SK-N-SH (cell line): ENCODE data around the gene HYAL1. TPM values are rescaled to one million over a fixed set of nuclear protein-coding genes. Genes with fewer than 3 reads are reported as not detected.

Experiments used
- CTCF ChIA-PET: fragments of 300-600, 350-600 bp; formaldehyde crosslinking; extraction: SDS; loops from one replicate; lab custom pipeline; 2021; lab: Yijun Ruan, JAX
- POLR2A ChIA-PET: fragments of 350-600 bp; sonication (Branson Sonifier 250); formaldehyde crosslinking; extraction: SDS; loops from one replicate; lab custom pipeline; 2020; ENCODE audit warnings: antibody characterized with exemption, inconsistent platforms; lab: Yijun Ruan, JAX
- DNase-seq: peaks from one replicate; pipeline ENCODE4 v3.0.0; 2012
- H2AFZ ChIP-seq: fragments of 200-600 bp; sonication (generic); 2 replicates; pipeline ENCODE4 v1.8.1; 2016; ENCODE audit warnings: antibody characterized with exemption, mild to moderate bottlenecking, low read depth
- H3F3A ChIP-seq: fragments of 200-600 bp; sonication (generic); replicated peaks from 2 replicates; pipeline ENCODE3; 2016; ENCODE audit warnings: antibody characterized with exemption, mild to moderate bottlenecking; ENCODE audit not compliant: insufficient read depth
- H3K27ac ChIP-seq, 2 experiments: fragments of 200-500 bp in 1 of 2; fragments of 200-600 bp in 1 of 2; sonication (Bioruptor generic) in 1 of 2; sonication (generic), shearing (Covaris generic) in 1 of 2; 2 replicates each; pipeline versions ENCODE4 v1.5.1 to v1.6.1; 2014 to 2016; ENCODE audit warnings: low read depth in 2 of 2, inconsistent platforms in 1 of 2, low read length in 1 of 2, mild to moderate bottlenecking in 1 of 2, mixed read lengths in 1 of 2
- H3K27me3 ChIP-seq: fragments of 200-600 bp; sonication (generic), shearing (Covaris generic); 2 replicates; pipeline ENCODE4 v1.6.1; 2016; ENCODE audit warnings: mixed run types; ENCODE audit not compliant: insufficient read depth
- H3K36me3 ChIP-seq, 2 experiments: fragments of 200-500 bp in 1 of 2; fragments of 200-600 bp in 1 of 2; sonication (Bioruptor generic) in 1 of 2; sonication (generic) in 1 of 2; replicated peaks in 1 of 2; 2 replicates each; pipeline versions ENCODE3 to v1.5.1; 2014 to 2016; ENCODE audit warnings: low read length in 1 of 2, mild to moderate bottlenecking in 1 of 2; ENCODE audit not compliant: insufficient read depth in 2 of 2, control insufficient read depth in 1 of 2
- H3K4me1 ChIP-seq, 2 experiments: fragments of 200-500 bp in 1 of 2; fragments of 200-600 bp in 1 of 2; sonication (Bioruptor generic) in 1 of 2; sonication (generic), shearing (Covaris generic) in 1 of 2; 2 replicates each; pipeline versions ENCODE4 v1.5.1 to v1.6.1; 2014 to 2016; ENCODE audit warnings: low read depth in 1 of 2, low read length in 1 of 2, mixed run types in 1 of 2; ENCODE audit not compliant: insufficient read depth in 2 of 2, control insufficient read depth in 1 of 2
- H3K4me2 ChIP-seq: fragments of 200-600 bp; sonication (generic), shearing (Covaris generic); 2 replicates; pipeline ENCODE4 v1.6.1; 2017; ENCODE audit warnings: mixed run types
- H3K4me3 ChIP-seq, 2 experiments: fragments of 200-500 bp in 1 of 2; fragments of 200-600 bp in 1 of 2; sonication (Bioruptor generic) in 1 of 2; sonication (generic), shearing (Covaris generic) in 1 of 2; 2 replicates each; pipeline versions ENCODE4 v1.5.1 to v1.8.1; 2014 to 2016; ENCODE audit warnings: low read depth in 2 of 2, inconsistent platforms in 1 of 2, low read length in 1 of 2, mild to moderate bottlenecking in 1 of 2, mixed read lengths in 1 of 2, moderate library complexity in 1 of 2
- H3K79me2 ChIP-seq: fragments of 200-600 bp; sonication (generic); 2 replicates; pipeline ENCODE4 v1.8.1; 2017; ENCODE audit warnings: mild to moderate bottlenecking; ENCODE audit not compliant: insufficient read depth
- H3K9ac ChIP-seq: fragments of 200-600 bp; sonication (generic); 2 replicates; pipeline ENCODE4 v1.6.1; 2017; ENCODE audit warnings: mixed run types
- H3K9me2 ChIP-seq: fragments of 200-600 bp; sonication (generic); 2 replicates; pipeline ENCODE4 v1.6.1; 2017; ENCODE audit warnings: mixed run types
- H3K9me3 ChIP-seq: fragments of 200-600 bp; sonication (generic); 2 replicates; pipeline ENCODE4 v1.6.1; 2017; ENCODE audit warnings: mixed run types, mild to moderate bottlenecking, moderate library complexity
- H4K20me1 ChIP-seq: fragments of 200-600 bp; sonication (generic); 2 replicates; pipeline ENCODE4 v1.6.1; 2017; ENCODE audit warnings: mild to moderate bottlenecking, mixed run types; ENCODE audit not compliant: insufficient read depth
- EZH2phosphoT487 ChIP-seq: fragments of 200-600 bp; sonication (generic); IDR thresholded peaks from 2 replicates; pipeline ENCODE4 v1.6.1; 2017; ENCODE audit warnings: low read depth, mixed run types, mild to moderate bottlenecking, antibody characterized with exemption, moderate library complexity, borderline replicate concordance
- GABPA ChIP-seq: IDR thresholded peaks from 2 replicates; pipeline ENCODE4 v1.4.0; 2012; ENCODE audit warnings: low read depth, mild to moderate bottlenecking
- GATA2 ChIP-seq: sonication (generic); formaldehyde crosslinking; IDR thresholded peaks from 2 replicates; pipeline ENCODE4 v1.5.0; 2020; ENCODE audit warnings: mild to moderate bottlenecking, missing genetic modification reagents
- IRF3 ChIP-seq: fragments of 150-350 bp; IDR thresholded peaks from 2 replicates; pipeline ENCODE4 v1.6.1; 2016; ENCODE audit warnings: mild to moderate bottlenecking, low read depth, low read length
- JUND ChIP-seq: IDR thresholded peaks from 2 replicates; pipeline ENCODE4 v1.4.0; 2012
- MXI1 ChIP-seq: IDR thresholded peaks from 2 replicates; pipeline ENCODE4 v1.6.1; 2012; ENCODE audit warnings: mild to moderate bottlenecking, low read depth, low read length, improper control_type of control experiment
- NFIC ChIP-seq: IDR thresholded peaks from 2 replicates; pipeline ENCODE4 v1.4.0; 2012; ENCODE audit warnings: borderline replicate concordance
- NRF1 ChIP-seq: IDR thresholded peaks from 2 replicates; pipeline ENCODE4 v1.6.1; 2012; ENCODE audit warnings: low read depth, mild to moderate bottlenecking, low read length
- RCOR1 ChIP-seq: fragments of 150-350 bp; IDR thresholded peaks from 2 replicates; pipeline ENCODE4 v1.6.1; 2017; ENCODE audit warnings: antibody characterized with exemption, low read length
- RFX5 ChIP-seq: IDR thresholded peaks from 2 replicates; pipeline ENCODE4 v1.6.1; 2012; ENCODE audit warnings: mild to moderate bottlenecking, improper control_type of control experiment, low read length
- RXRA ChIP-seq: IDR thresholded peaks from 2 replicates; pipeline ENCODE4 v1.4.0; 2012; ENCODE audit warnings: low read depth, mild to moderate bottlenecking, borderline replicate concordance
- SMC3 ChIP-seq: IDR thresholded peaks from 2 replicates; pipeline ENCODE4 v1.6.1; 2012; ENCODE audit warnings: low read depth, low read length, improper control_type of control experiment
- TAF1 ChIP-seq: IDR thresholded peaks from 2 replicates; pipeline ENCODE4 v1.6.1; 2012; ENCODE audit warnings: low read depth, mild to moderate bottlenecking, low read length, moderate library complexity, borderline replicate concordance
- USF2 ChIP-seq: fragments of 150-350 bp; IDR thresholded peaks from 2 replicates; pipeline ENCODE4 v1.6.1; 2017; ENCODE audit warnings: antibody characterized with exemption, low read length, low read depth, borderline replicate concordance
- WGBS: methylation state at CpG from one replicate; pipeline ENCODE4 v1.1.6; 2017; ENCODE audit warnings: low lambda C conversion rate; 5-methylcytosine and 5-hydroxymethylcytosine counted together
- polyA plus RNA-seq, 3 experiments: library from polyadenylated mRNA; depleted of rRNA; stranded (reverse); fragments of >200 nt; gene quantifications; 2 replicates each; pipeline ENCODE4 v1.2.3, GENCODE V29; 2012
- TF ChIP-seq, protein P1 (sequence below): fragments of 200-600 bp; sonication (generic); IDR thresholded peaks from 2 replicates; pipeline ENCODE4 v1.6.1; 2017; ENCODE audit warnings: antibody characterized with exemption, mild to moderate bottlenecking, moderate library complexity

Gene HYAL1
- polyA plus RNA-seq, 1 of the 3 experiments (the other 2 are of a cell fraction): 0.30 TPM

DNA sequence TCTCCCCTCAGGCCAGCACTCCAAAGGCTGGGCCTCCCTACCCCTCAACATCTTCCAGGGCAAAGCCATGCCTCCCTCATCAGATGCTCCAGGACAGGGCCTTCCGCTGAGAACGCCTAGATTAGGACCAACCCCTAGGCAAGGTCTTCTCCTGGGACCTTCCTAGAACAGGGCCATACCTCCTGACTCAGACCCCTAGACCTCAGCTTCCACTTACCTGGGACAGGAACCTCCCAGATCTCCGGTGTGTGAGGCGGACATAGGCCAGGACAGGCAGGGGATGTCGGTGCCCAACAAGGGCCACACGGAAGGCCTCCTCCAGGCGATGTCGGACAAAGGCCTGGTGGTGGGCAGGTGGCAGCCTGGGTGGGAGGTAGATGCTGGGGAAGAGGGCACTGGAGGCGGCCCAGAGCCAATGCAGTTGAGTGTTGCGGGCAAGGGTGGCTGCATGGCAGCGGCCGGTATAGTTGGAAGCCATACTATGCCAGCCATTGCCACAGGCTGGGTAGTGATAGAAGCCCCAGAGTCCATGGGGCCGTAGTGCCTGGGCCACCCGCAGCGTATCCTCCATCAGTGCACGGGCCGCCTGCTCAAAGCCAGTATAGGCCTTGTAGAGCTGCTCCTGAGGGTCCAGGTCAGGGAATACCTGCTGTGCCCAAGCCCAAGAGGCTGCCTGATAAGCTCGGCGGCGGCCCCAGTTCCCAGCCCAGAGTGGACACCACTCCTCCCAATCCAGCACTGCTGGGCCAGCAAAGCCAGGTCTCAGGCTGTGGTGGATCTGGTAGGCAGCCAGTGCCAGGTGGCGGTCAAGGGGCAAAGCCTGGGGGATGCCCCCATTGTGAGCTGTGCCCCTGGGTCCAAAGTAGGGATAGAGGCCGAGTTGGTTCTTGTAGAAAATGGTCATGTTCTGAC lies 8.6 kb downstream of the HYAL1 start:
- H3K9me3 ChIP-seq: no peaks in the 10 kb centered on the region
- H3K27me3 ChIP-seq: no peaks in the 10 kb centered on the region
- peaks cover 0 to 10% of the 10 kb centered on the region in 2 experiments for H3K36me3 ChIP-seq
- peaks cover 9 to 26% of the 10 kb centered on the region in 2 experiments; a peak in 2 of 4 replicates for H3K4me1 ChIP-seq
- POLR2A ChIA-PET: interaction anchor here (0.6 kb wide), 1 partner anchor 30 kb away, joined by 3 read pairs; no protein-coding TSS in a partner anchor
- H3K9me2 ChIP-seq: no peaks in the 10 kb centered on the region
- H3K27ac ChIP-seq: no peak overlapping the region
- no peak overlapping the region for H3K4me3 ChIP-seq
- H4K20me1 ChIP-seq: no peaks in the 10 kb centered on the region
- no peak overlapping the region for H2AFZ ChIP-seq
- DNase-seq: no peak
- CTCF ChIA-PET: interaction anchor here (0.7 to 1.5 kb wide), 6 partner anchors 20 to 319 kb away, joined by 3 to 5 read pairs (median 4); no protein-coding TSS in a partner anchor
- WGBS: 91% methylated on average over 7 of the region's 22 CpGs
- TF ChIP-seq GATA2 (CRISPR knock-in tag): no peak
- TF ChIP-seq RCOR1: no peak
- TF ChIP-seq, protein P1, sequence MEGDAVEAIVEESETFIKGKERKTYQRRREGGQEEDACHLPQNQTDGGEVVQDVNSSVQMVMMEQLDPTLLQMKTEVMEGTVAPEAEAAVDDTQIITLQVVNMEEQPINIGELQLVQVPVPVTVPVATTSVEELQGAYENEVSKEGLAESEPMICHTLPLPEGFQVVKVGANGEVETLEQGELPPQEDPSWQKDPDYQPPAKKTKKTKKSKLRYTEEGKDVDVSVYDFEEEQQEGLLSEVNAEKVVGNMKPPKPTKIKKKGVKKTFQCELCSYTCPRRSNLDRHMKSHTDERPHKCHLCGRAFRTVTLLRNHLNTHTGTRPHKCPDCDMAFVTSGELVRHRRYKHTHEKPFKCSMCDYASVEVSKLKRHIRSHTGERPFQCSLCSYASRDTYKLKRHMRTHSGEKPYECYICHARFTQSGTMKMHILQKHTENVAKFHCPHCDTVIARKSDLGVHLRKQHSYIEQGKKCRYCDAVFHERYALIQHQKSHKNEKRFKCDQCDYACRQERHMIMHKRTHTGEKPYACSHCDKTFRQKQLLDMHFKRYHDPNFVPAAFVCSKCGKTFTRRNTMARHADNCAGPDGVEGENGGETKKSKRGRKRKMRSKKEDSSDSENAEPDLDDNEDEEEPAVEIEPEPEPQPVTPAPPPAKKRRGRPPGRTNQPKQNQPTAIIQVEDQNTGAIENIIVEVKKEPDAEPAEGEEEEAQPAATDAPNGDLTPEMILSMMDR: no peak
- no peak for TF ChIP-seq RXRA
- no peak for TF ChIP-seq TAF1
- no peak for TF ChIP-seq EZH2phosphoT487
- TF ChIP-seq RFX5: no peak
- no peak for TF ChIP-seq USF2
- TF ChIP-seq NRF1: no peak
- no peak for TF ChIP-seq SMC3
- H3K79me2 ChIP-seq: peaks cover 28% of the 10 kb centered on the region
- H3K9ac ChIP-seq: no peak overlapping the region
- H3F3A ChIP-seq: no peaks in the 10 kb centered on the region
- no peak overlapping the region for H3K4me2 ChIP-seq

DNA sequence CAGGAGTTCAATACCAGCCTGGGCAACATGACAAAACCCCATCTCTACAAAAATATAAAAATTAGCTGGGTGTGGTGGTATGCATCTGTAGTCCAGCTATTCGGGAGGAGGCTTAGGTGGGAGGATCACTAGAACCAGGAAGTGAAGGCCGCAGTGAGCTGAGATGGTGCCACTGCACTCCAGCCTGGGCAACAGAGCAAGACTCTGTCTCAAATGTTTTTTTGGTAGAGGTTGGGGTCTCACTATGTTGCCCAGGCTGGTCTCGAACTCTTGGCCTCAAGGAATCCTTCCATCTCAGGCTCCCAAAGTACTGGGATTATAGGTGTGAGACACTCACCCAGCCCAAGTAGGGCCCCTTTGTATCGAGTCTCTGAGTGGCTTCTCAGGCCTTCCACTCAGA lies 9.3 kb downstream of the HYAL1 start:
- H3K4me3 ChIP-seq: no peak overlapping the region
- POLR2A ChIA-PET: interaction anchor here (0.6 kb wide), 1 partner anchor 30 kb away, joined by 3 read pairs; no protein-coding TSS in a partner anchor
- no peaks in the 10 kb centered on the region for H3K9me2 ChIP-seq
- no peaks in the 10 kb centered on the region for H3F3A ChIP-seq
- TF ChIP-seq MXI1 (no peak), GABPA (no peak), NFIC (no peak), JUND (no peak), GATA2 (CRISPR knock-in tag) (no peak), IRF3 (no peak)
- no peaks in the 10 kb centered on the region for H4K20me1 ChIP-seq
- no peak for DNase-seq
- H3K27ac ChIP-seq: no peak overlapping the region
- no peaks in the 10 kb centered on the region for H3K9me3 ChIP-seq
- H2AFZ ChIP-seq: no peak overlapping the region
- H3K4me2 ChIP-seq: no peak overlapping the region
- WGBS: 92% methylated on average over 2 of the region's 4 CpGs
- H3K27me3 ChIP-seq: no peaks in the 10 kb centered on the region
- peaks cover 28% of the 10 kb centered on the region for H3K79me2 ChIP-seq
- H3K36me3 ChIP-seq: peaks cover 3 to 17% of the 10 kb centered on the region in 2 experiments
- CTCF ChIA-PET: interaction anchor here (1.5 to 2.2 kb wide), 2 partner anchors 25 to 27 kb away, joined by 3 to 6 read pairs; no protein-coding TSS in a partner anchor
- H3K9ac ChIP-seq: no peak overlapping the region
- peaks cover 9 to 24% of the 10 kb centered on the region in 2 experiments; a peak in 2 of 4 replicates for H3K4me1 ChIP-seq
